ENCODE results near the gene UCP3.

UCP3 gene

DNA sequence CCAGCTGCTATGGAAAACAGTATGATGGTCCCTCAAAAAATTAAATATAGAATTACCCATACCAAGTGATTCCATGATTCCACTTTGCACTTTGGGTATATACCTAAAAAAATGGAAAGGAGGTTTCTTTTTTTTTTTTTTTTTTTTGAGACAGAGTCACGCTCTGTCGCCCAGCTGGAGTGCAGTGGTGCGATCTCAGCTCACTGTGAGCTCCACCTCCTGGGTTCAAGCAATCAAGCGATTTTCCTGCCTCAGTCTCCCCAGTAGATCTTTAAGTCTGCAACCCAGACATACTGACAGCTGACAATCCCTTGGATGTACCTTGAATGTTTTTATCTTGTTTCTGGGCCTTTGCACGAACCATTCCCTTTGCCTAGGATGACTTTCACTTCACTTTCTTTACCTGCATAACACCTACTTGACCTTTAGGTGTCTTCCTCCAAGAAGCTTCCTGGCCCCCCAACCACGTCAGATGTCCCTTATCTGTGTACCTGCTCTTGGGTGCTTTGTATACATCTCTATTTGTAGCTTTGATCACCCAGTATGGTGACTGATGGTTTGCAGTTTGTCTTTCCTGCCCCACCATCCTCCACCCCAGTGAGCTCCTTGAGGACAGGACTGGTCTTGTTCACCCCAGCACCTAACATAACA lies 11.6 kb downstream of the UCP3 start:
- Histone ChIP-seq H3K27me3 (ENCODE audit: low read length) (no peaks in the 10 kb centered on the region), H3K4me3 (ENCODE audit: insufficient read depth, low read length, poor library complexity, severe bottlenecking) (no peak overlapping the region), H3F3A (ENCODE audit: insufficient read depth) (0 out of 2 replicates have a peak, but pooled peaks cover 4% of the 10 kb centered on the region), H3K79me2 (ENCODE audit: insufficient read depth, low read length) (no peaks in the 10 kb centered on the region), H3K9me2 (replicated peaks; ENCODE audit: insufficient read depth, low read length) (no peaks in the 10 kb centered on the region), H3K36me3 (ENCODE audit: low read length) (no peaks in the 10 kb centered on the region), H3K9me3 (ENCODE audit: insufficient read depth, low read length) (no peaks in the 10 kb centered on the region), H3K27ac (ENCODE audit: low read depth, low read length) (no peak overlapping the region), H4K20me1 (ENCODE audit: low read depth, low read length) (no peaks in the 10 kb centered on the region), H3K4me2 (ENCODE audit: low read depth, low read length, poor library complexity, severe bottlenecking) (no peak overlapping the region), H3K9ac (ENCODE audit: low read length) (no peak overlapping the region), H2AFZ (ENCODE audit: low read depth, low read length, severe bottlenecking) (no peak overlapping the region)
- no peak for TF ChIP-seq EZH2phosphoT487 (conservative IDR thresholded peaks at IDR 0.05; ENCODE audit: low read length)
- TF ChIP-seq, protein P1, sequence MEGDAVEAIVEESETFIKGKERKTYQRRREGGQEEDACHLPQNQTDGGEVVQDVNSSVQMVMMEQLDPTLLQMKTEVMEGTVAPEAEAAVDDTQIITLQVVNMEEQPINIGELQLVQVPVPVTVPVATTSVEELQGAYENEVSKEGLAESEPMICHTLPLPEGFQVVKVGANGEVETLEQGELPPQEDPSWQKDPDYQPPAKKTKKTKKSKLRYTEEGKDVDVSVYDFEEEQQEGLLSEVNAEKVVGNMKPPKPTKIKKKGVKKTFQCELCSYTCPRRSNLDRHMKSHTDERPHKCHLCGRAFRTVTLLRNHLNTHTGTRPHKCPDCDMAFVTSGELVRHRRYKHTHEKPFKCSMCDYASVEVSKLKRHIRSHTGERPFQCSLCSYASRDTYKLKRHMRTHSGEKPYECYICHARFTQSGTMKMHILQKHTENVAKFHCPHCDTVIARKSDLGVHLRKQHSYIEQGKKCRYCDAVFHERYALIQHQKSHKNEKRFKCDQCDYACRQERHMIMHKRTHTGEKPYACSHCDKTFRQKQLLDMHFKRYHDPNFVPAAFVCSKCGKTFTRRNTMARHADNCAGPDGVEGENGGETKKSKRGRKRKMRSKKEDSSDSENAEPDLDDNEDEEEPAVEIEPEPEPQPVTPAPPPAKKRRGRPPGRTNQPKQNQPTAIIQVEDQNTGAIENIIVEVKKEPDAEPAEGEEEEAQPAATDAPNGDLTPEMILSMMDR (IDR thresholded peaks at IDR 0.05; ENCODE audit: insufficient read depth, low read length, poor library complexity, severe bottlenecking) = no peak

DNA sequence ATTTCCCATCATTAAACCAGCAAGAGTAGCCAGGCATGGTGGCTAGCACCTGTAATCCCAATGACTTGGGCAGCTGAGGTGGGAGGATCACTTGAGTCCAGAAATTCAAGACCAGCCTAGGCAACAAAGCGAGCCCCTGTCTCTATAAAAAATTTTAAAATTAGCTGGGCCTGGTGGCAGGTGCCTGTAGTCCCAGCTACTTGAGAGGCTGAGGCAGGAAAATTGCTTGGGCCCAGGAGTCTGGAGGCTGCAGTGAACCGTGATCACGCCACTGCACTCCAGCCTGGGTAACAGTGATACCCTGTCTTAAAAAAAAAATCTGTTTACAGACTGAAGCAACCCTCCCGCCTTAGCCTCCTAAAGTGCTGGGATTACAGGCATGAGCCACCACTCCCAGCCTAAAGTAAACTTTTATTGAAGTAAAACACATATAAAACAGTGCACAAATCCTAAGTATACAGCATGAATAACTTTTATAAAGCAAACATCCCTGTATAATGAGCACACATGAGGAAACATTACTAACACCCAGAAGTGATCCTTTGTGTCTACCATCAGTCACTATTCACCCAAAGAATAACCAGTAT lies 12.6 kb downstream of the UCP3 start:
- 0 out of 2 replicates have a peak, but pooled peaks cover 4% of the 10 kb centered on the region for H3F3A ChIP-seq (ENCODE audit: insufficient read depth)
- no peaks in the 10 kb centered on the region for H4K20me1 ChIP-seq (ENCODE audit: low read depth, low read length)
- H3K9me2 ChIP-seq (replicated peaks; ENCODE audit: insufficient read depth, low read length) = no peaks in the 10 kb centered on the region
- no peak overlapping the region for H3K9ac ChIP-seq (ENCODE audit: low read length)
- no peak overlapping the region for H3K4me3 ChIP-seq (ENCODE audit: insufficient read depth, low read length, poor library complexity, severe bottlenecking)
- H3K36me3 ChIP-seq (ENCODE audit: low read length) = no peaks in the 10 kb centered on the region
- H2AFZ ChIP-seq (ENCODE audit: low read depth, low read length, severe bottlenecking) = no peak overlapping the region
- H3K27me3 ChIP-seq (ENCODE audit: low read length) = no peaks in the 10 kb centered on the region
- no peak overlapping the region for H3K4me2 ChIP-seq (ENCODE audit: low read depth, low read length, poor library complexity, severe bottlenecking)
- H3K9me3 ChIP-seq (ENCODE audit: insufficient read depth, low read length) = no peaks in the 10 kb centered on the region
- H3K27ac ChIP-seq (ENCODE audit: low read depth, low read length) = no peak overlapping the region
- TF ChIP-seq, protein P1 (IDR thresholded peaks at IDR 0.05; ENCODE audit: insufficient read depth, low read length, poor library complexity, severe bottlenecking) = no peak
- TF ChIP-seq EZH2phosphoT487 (conservative IDR thresholded peaks at IDR 0.05; ENCODE audit: low read length) = no peak
- H3K79me2 ChIP-seq (ENCODE audit: insufficient read depth, low read length) = no peaks in the 10 kb centered on the region

DNA sequence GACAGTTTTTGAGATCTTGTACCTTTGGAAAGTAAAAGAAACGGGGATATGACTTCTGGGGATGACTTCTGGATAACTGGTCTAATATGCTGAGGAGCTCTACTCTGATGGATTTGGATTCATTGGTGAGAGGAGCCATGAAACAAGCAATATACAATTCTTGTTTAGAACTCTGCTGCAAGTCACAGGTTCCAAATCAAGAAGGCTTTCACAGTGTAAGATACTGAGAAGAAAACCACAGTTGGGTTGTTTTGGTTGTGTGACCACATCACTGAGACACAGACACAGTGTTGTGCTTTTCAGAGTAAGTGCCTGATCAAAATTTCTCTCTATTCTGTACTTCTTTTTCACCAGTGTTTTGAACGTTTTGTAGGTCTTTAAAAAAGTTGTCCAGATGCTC lies 13.2 kb downstream of the UCP3 start:
- no peaks in the 10 kb centered on the region for H3K36me3 ChIP-seq (ENCODE audit: low read length)
- no peak overlapping the region for H3K4me3 ChIP-seq (ENCODE audit: insufficient read depth, low read length, poor library complexity, severe bottlenecking)
- no peaks in the 10 kb centered on the region for H3K79me2 ChIP-seq (ENCODE audit: insufficient read depth, low read length)
- no peaks in the 10 kb centered on the region for H3K9me3 ChIP-seq (ENCODE audit: insufficient read depth, low read length)
- 0 out of 2 replicates have a peak, but pooled peaks cover 4% of the 10 kb centered on the region for H3F3A ChIP-seq (ENCODE audit: insufficient read depth)
- H3K4me2 ChIP-seq (ENCODE audit: low read depth, low read length, poor library complexity, severe bottlenecking) = peak overlapping the region; percentile 19
- no peak overlapping the region for H2AFZ ChIP-seq (ENCODE audit: low read depth, low read length, severe bottlenecking)
- H3K27ac ChIP-seq (ENCODE audit: low read depth, low read length) = peak overlapping the region; percentile 28
- H3K27me3 ChIP-seq (ENCODE audit: low read length) = no peaks in the 10 kb centered on the region
- H4K20me1 ChIP-seq (ENCODE audit: low read depth, low read length) = no peaks in the 10 kb centered on the region
- H3K9me2 ChIP-seq (replicated peaks; ENCODE audit: insufficient read depth, low read length) = no peaks in the 10 kb centered on the region
- no peak for TF ChIP-seq EZH2phosphoT487 (conservative IDR thresholded peaks at IDR 0.05; ENCODE audit: low read length)
- TF ChIP-seq, protein P1 (IDR thresholded peaks at IDR 0.05; ENCODE audit: insufficient read depth, low read length, poor library complexity, severe bottlenecking) = no peak
- no peak overlapping the region for H3K9ac ChIP-seq (ENCODE audit: low read length)

All from SU-DHL-6 (cell line).